MCF 10A (cell line): Measurements from ENCODE around the gene OTOA. TPM values are rescaled to one million over a fixed set of nuclear protein-coding genes. Genes with fewer than 3 reads are reported as not detected.
"Not testable (repeated sequence)": the region's sequence is repeated elsewhere in the genome, so short reads cannot be mapped to it uniquely, and the experiment has no call there.

Experiments used
- BruUV-seq: library from RNA; stranded (reverse); fragments of 400-500 nt; replicated peaks from 2 replicates; lab custom pipeline; 2021; lab: Mats Ljungman, UMichigan
- CTCF ChIA-PET: fragments of 300-600 bp; sonication (Branson Sonifier 250); formaldehyde crosslinking; extraction: SDS; loops from one replicate; lab custom pipeline; 2021; ENCODE audit warnings: antibody characterized with exemption, inconsistent platforms; lab: Yijun Ruan, JAX
- POLR2A ChIA-PET: fragments of 300-600, 350-650 bp; sonication (Branson Sonifier 250); formaldehyde crosslinking; extraction: SDS; loops from one replicate; lab custom pipeline; 2020; ENCODE audit warnings: antibody characterized with exemption, inconsistent platforms; lab: Yijun Ruan, JAX
- DNase-seq: peaks from one replicate; pipeline ENCODE4 v3.0.0-alpha.2; 2018; ENCODE audit not compliant: unreplicated experiment
- H3K27ac Mint-ChIP-seq: one replicate; pipeline ENCODE4 v1.8.0; 2022; ENCODE audit warnings: mild to moderate bottlenecking, low read depth, mixed read lengths; ENCODE audit not compliant: unreplicated experiment
- H3K27me3 Mint-ChIP-seq: one replicate; pipeline ENCODE4 v1.8.0; 2022; ENCODE audit warnings: mixed read lengths; ENCODE audit not compliant: insufficient read depth, unreplicated experiment
- H3K36me3 Mint-ChIP-seq: one replicate; pipeline ENCODE4 v1.8.0; 2022; ENCODE audit warnings: mild to moderate bottlenecking, moderate library complexity, mixed read lengths; ENCODE audit not compliant: insufficient read depth, unreplicated experiment
- H3K4me1 Mint-ChIP-seq: one replicate; pipeline ENCODE4 v1.8.0; 2022; ENCODE audit warnings: mixed read lengths; ENCODE audit not compliant: insufficient read depth, unreplicated experiment
- H3K4me3 Mint-ChIP-seq: one replicate; pipeline ENCODE4 v1.8.0; 2022; ENCODE audit warnings: mild to moderate bottlenecking, moderate library complexity, mixed read lengths; ENCODE audit not compliant: unreplicated experiment
- H3K9me3 Mint-ChIP-seq: one replicate; pipeline ENCODE4 v1.8.0; 2022; ENCODE audit warnings: mixed read lengths; ENCODE audit not compliant: unreplicated experiment
- intact Hi-C: fragments of 100-400 bp; cut with micrococcal nuclease; formaldehyde crosslinking; loops from 2 replicates; pipeline ENCODE4 v1.14.1; 2022
- total RNA-seq: library from RNA; stranded (reverse); gene quantifications from 2 replicates; pipeline ENCODE4 v1.2.3, GENCODE V29; 2022
- TF ChIP-seq, protein P1 (sequence below): fragments of 200-600 bp; IDR thresholded peaks from one replicate; pipeline ENCODE4 v1.8.0; 2022; ENCODE audit warnings: antibody characterized with exemption, mild to moderate bottlenecking; ENCODE audit not compliant: unreplicated experiment

Gene OTOA
- total RNA-seq, 1 experiment from 2014 or later = 0.12 TPM

DNA sequence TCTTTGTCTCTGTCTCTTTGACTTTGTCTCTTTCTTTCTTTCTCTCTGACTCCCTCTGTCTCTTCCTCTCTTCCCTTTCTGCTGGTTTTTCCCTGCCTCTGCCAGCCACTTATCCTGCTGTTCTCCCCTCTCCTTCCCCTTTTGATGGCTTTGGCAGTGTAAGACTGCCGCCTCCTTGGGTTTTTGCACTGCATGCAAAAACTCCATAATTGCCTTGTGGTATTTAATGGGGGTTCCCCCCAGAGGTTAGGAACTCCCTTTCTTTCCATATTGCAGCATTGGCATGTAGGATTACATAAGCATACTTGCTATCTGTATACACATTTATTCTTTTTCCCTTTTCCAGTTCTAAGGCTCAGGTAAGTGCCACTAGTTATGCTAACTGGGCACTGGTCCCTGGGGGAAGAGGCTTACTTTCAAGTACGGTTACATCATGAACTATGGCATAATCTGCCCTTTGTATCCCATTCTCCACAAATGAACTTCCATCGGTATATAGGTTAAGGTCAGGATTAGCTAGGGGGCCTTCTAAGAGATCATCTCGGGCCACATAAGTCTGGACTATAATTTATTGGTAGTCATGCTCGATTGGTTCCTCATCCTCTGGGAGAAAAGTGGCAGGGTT lies 31.7 kb upstream of the OTOA start:
- BruUV-seq, H3K27me3 Mint-ChIP-seq, H3K4me1 Mint-ChIP-seq, intact Hi-C loops, POLR2A ChIA-PET, H3K9me3 Mint-ChIP-seq, H3K4me3 Mint-ChIP-seq, DNase-seq: not testable (repeated sequence)
- peak overlapping the region; percentile 5 for H3K27ac Mint-ChIP-seq
- CTCF ChIA-PET = interaction anchor here (1.0 kb wide), 1 partner anchor 25 kb away, joined by 5 read pairs; no protein-coding TSS in a partner anchor
- H3K36me3 Mint-ChIP-seq = peaks cover 17% of the 10 kb centered on the region

DNA sequence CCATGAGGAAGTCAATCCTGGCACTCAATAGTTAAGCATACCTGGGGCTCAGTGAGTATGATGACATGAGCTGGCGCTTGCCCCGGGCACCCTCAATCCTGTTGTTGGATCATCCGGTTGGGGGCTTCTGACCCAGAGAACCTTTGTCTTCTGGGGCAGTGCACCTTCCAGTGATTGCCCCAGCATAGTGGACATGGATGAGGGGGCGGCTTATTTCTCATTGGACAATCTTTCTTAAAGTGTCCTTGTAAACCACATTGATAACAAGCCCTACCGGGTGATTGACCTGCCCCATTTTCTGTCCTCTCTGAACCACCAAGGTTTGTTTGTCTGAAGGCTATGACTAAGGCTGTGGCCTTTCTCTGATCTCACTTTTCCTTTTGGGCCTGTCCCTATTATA lies 29.6 kb upstream of the OTOA start:
- Mint-ChIP-seq H3K4me3 (no peak overlapping the region), H3K27ac (no peak overlapping the region), H3K27me3 (no peaks in the 10 kb centered on the region), H3K9me3 (no peaks in the 10 kb centered on the region), H3K36me3 (peaks cover 8% of the 10 kb centered on the region), H3K4me1 (peaks cover 8% of the 10 kb centered on the region)
- intact Hi-C loops = no loop called here
- TF ChIP-seq, protein P1, sequence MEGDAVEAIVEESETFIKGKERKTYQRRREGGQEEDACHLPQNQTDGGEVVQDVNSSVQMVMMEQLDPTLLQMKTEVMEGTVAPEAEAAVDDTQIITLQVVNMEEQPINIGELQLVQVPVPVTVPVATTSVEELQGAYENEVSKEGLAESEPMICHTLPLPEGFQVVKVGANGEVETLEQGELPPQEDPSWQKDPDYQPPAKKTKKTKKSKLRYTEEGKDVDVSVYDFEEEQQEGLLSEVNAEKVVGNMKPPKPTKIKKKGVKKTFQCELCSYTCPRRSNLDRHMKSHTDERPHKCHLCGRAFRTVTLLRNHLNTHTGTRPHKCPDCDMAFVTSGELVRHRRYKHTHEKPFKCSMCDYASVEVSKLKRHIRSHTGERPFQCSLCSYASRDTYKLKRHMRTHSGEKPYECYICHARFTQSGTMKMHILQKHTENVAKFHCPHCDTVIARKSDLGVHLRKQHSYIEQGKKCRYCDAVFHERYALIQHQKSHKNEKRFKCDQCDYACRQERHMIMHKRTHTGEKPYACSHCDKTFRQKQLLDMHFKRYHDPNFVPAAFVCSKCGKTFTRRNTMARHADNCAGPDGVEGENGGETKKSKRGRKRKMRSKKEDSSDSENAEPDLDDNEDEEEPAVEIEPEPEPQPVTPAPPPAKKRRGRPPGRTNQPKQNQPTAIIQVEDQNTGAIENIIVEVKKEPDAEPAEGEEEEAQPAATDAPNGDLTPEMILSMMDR = no peak
- CTCF ChIA-PET = interaction anchor here (0.8 kb wide), 1 partner anchor 50 kb away, joined by 5 read pairs; no protein-coding TSS in a partner anchor
- no TSS peak for BruUV-seq
- no peak for DNase-seq
- POLR2A ChIA-PET = no interaction called here

DNA sequence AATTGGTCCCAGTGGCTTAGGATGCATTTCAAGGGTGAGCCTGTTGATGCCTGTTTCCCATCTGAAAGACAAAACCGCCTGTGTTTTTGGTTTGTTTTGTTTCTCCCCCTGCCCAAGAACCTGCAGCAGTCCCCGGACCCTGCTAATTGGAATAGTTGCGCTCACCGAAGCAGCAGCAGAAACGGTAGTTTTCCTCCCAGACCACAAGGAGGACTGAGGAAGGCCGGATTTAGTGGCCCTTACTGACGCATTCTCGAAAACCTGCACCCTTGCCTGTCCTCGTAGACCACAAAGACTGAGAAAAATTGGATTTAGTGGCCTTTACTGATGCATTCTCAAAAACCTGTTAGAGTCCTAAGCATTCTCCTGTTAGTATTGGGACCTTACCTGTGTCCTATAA lies 28.1 kb upstream of the OTOA start:
- H3K4me3 Mint-ChIP-seq, DNase-seq, H3K4me1 Mint-ChIP-seq, H3K27me3 Mint-ChIP-seq, intact Hi-C loops, H3K27ac Mint-ChIP-seq, CTCF ChIA-PET, H3K9me3 Mint-ChIP-seq, H3K36me3 Mint-ChIP-seq, BruUV-seq: not testable (repeated sequence)
- POLR2A ChIA-PET = interaction anchor here (0.6 to 0.8 kb wide), 2 partner anchors 9 to 1011 kb away, joined by 3 to 4 read pairs; no protein-coding TSS in a partner anchor

DNA sequence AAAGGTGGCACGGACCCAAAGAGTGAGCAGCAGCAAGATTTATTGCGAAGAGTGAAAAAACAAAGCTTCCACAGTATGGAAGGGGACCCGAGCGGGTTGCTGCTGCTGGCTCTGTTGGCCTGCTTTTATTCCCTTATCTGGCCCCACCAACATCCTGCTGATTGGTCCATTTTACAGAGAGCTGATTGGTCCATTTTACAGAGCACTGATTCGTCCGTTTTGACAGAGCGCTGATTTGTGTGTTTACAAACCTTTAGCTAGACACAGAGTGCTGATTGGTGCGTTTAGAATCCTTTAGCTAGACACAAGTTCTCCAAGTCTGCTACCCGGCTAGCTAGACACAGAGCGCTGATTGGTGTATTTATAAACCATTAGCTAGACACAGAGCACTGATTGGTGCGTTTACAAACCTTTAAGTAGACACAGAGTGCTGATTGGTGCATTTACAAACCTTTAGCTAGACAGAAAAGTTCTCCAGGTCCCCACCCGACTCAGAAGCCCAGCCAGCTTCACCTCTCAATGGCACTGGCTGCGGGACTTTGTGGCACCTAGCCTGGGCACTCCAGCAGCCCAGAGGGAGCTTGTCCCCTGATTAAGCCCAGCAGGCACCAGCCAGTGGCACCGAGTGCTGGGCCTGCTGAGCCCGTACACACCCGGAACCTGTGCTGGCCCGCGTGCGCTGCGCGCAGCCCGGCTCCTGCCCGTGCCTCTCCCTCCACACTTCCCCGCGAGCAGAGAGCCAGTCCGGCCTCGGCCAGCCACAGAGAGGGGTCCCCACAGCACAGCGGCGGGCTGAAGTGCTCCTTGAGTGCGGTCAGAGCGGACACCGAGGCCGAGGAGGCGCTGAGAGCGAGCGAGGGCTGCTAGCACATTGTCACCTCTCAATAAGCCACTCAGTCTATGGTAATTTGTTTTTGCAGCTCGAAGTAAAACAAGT lies 26.5 kb upstream of the OTOA start:
- Mint-ChIP-seq H3K36me3 (peaks cover 8% of the 10 kb centered on the region), H3K27me3 (no peaks in the 10 kb centered on the region), H3K4me1 (peaks cover 8% of the 10 kb centered on the region), H3K4me3 (no peak overlapping the region), H3K27ac (no peak overlapping the region), H3K9me3 (no peaks in the 10 kb centered on the region)
- ChIA-PET CTCF (interaction anchor here (0.7 to 12.5 kb wide), 7 partner anchors 14 to 71 kb away, joined by 3 to 104 read pairs (median 3); no protein-coding TSS in a partner anchor), POLR2A (interaction anchor here (0.6 to 2.0 kb wide), 6 partner anchors 14 to 36 kb away, joined by 3 to 12 read pairs (median 4); no protein-coding TSS in a partner anchor)
- intact Hi-C loops = no loop called here
- no peak for DNase-seq
- TF ChIP-seq, protein P1 = no peak
- no TSS peak for BruUV-seq
